GM21423 (cell line): ENCODE results near the gene DCAKD.
"Not testable (repeated sequence)": the region's sequence is repeated elsewhere in the genome, so short reads cannot be mapped to it uniquely, and the experiment has no call there.

Source experiments
- ATAC-seq: cut with Tn5 transposase; IDR thresholded peaks from one replicate; pipeline ENCODE4 v1.9.1; 2021; ENCODE audit warnings: mild to moderate bottlenecking, moderate library complexity; ENCODE audit not compliant: unreplicated experiment

Gene DCAKD

DNA sequence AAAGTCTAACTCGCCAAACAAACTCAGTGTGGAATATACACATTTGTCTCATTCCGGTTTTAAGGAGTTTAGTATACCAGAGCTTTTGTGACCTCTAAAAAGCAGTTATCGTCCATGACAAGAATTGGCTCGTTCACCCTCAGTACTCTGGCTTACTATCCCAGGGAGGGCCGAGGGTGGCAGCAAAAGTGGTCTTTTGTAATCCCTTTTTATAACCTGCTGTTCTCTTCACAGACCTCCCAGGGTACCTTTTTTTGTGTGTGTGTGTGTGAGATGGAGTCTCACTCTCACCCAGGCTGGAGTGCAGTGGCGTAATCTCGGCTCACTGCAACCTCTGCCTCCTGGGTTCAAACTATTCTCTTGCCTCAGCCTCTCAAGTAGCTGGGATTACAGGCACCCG is 18.6 kb upstream of the DCAKD start:
- no peak for ATAC-seq

DNA sequence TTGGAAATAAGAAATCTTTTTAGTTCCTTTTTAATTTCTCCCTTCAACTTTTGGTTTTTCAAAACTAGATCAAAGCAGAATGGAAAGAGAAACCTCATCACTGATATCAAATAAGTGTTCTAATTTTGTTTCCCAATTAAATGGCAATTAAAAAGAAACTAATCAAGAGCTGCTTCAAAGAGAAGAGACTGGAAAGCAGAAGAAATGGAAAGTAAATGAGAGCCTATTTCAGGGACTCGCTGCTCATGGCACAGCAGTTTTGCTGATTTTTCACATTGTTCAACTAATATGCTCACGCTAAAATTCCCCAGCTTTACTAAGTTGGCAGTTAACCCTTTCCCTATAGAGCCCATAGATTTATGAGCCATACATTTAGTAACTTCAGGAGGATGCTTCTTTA is 16.2 kb upstream of the DCAKD start:
- ATAC-seq: no peak

DNA sequence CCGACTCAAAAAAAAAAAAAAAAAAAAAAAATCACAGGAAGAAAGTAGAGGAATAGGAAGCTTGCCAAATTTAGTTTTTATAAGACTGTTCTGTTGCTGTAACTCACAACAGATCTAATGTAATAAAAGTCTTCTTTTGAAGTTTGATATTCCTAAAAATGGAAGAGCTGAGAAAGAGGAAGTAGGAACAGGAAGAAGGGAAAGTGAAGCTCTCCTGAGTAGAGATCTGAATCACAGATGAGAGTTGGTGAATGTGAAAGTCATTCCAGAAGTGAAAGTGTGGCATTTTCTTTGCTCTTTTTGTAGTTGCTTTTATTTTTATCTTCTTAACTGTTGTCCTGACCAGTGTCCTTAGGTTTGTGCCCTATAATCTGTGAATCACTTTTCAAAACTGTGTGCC is 11.8 kb upstream of the DCAKD start:
- ATAC-seq: no peak

DNA sequence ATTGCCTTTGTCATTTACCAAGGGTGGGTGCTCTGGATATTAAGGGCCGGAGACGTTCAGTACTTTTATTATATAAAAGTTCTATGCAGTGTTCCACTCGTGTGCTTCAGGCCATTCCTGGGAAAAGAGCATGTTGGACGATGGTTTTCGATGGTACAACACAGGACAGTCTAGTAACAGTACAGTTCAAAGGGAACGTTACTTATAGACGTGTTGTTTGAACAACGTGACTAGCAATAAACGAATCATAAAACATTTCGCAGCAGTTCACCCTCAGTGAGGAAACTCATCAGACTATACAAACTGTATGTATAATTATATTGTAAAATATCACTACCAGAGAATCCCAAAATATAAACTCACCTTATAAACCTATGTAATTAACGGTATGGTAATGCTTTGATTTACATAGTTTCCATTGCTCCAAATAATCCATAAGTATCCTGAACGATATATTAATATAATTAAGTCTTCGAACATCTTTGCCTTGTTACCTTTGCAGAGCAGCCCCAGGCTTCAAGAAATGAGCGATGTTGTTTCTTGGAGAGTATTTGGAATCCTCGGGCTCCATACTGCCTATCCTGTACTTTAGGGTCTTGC is 10.3 kb upstream of the DCAKD start:
- ATAC-seq: no peak

DNA sequence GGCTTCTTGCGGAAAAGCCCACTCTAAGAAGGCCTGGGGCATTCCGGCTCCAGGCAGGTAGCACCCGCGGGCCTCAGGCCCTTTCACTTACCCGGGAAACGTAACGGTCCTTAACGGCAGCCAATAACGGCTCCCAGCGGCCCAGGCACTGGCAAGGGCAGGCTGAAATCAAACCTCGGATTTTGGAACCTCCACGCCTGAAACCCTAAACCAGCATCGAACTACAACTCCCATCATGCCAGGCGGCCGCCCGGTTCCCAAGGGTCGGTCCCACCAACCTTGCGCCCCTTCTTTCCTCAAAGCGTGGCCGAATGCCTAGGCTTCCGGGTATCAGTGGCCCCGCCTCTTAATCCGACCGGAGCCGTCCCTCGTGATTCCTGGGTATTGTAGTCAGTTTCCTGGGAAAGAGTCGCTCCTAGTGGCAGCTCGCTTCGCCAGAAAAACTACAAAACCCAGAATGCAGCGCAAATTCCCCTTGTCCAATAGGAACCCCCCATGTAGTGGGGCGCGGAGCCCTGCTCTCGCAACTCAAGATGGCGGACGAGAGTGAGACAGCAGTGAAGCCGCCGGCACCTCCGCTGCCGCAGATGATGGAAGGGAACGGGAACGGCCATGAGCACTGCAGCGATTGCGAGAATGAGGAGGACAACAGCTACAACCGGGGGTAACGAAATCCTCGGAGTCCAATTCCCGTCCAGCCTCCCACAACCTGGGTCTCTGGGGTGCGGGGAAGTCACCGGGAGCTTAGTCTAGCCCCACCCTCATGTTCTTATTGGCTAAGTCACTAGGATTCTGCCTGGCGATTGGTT is 9.6 kb upstream of the DCAKD start, which contains the start of gene NMT1:
TSS of gene NMT1 (plus strand) at position 521 of the 809 bp plus-strand sequence. CDS start at position 534, 13 bp downstream.
- peak; percentile 85 for ATAC-seq

DNA sequence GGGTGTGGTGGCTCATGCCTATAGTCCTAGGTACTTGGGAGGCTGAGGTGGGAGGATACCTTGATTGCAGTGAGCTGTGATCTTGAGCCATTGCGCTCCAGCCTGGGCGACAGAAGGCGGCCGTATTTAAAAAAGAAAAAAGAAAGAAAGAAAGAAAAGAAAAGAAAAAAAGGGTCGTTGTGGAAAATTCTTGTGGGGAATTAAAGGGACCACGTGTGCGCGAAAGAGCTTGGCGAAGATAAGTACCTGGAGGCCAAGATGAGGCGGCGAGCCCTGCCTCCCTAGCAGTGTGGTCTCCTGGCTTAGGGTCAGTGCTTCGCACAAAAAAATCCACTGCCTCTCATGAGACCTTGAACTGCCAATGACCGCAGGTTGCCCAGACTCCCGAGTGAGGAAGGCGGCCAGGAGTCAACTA is 9.0 kb upstream of the DCAKD start:
- ATAC-seq: peak; percentile 5

- ATAC-seq: no peak
Measured at GRCh38 chr17:45052052-45052772, 780 bp upstream of the DCAKD start.

- not testable (repeated sequence) for ATAC-seq
Measured at GRCh38 chr17:45051720-45052051, 254 bp upstream of the DCAKD start.

DNA sequence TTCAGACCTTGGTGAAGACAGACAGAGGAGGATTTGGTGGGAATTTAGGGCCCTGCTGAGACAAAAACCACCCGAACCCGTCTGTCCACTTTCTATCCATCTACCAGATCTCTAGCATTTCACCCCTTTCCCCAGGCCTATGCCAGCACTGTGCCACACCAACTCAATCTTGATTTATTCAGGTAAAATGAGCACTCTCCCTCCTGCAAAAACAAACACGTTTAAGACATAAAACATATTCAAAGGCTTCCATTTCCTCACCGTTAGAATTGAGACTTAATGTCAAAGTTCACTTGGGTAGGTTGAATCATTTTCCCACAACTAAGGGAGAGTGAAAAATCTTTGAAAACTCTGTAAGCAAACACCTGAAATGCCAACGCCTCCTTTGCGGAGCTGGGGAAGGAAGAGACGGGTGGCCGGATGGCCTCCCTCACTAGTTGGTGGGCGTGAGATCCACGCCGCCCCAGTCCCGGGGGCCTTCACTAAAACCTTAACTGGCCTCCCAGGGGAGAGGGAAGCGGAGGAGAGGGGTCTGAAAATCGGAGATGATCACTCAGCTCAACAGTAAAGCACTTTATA is 862 bp downstream of the DCAKD start:
- ATAC-seq: no peak

DNA sequence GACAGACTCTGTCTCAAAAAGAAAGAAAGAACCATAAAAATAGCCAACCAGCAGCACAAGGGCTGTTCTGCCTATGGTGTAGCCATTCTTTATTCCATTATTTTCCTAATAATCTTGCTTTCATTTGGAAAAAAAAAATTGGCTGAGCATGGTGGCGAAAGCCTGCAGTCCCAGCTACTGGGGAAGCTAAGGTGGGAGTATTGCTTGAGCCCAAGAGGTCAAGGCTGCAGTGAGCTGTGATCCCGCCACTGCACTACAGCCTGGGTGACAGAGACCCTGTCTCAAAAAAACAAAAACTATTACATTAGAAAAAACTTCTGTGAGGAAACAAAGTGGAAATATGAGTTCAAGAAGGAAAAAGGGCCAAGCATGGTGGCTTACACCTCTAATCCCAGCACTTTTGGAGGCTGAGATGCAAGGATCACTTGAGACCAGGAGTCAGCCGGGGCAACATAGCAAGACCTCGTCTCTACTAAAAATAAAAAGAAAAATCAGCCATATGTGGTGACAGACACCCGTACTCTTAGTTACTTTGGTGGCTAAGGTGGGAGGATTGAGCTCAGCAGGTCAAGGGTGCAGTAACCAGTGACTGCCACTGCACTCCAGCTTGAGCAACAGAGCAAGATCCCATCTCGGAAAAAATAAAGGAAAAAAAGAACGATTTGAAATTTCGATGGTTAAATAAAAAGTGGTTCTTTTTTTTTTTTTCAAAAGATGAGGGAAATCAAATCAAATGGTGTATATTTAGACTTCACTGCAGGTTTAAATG is 2.5 kb downstream of the DCAKD start:
- ATAC-seq: no peak

DNA sequence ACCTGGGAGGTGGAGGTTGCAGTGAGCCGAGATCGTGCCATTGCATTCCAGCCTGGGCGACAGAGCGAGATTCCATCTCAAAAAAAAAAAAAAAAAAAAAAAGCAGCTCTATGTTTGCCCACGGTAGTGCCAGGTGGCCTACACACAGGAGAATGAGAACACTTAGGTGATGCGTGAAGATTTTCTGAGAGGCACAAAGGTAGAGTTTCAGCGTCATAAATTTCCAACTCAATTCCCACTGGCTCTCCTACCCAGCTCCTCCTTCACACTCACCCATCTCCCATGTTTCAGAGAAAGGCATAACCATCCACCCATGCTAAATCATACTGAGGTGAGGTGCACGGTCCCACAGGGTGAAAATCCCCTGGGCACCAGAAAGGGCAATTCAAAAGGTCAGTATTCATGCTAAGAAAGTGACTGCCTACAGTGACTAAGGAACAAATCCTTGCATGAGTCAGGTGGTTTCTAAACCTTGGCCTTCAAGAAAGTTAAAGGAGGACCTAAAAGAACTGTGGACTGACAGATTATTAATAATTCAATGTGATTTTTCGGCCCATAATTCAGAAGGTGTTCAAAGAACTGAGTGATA is 4.8 kb downstream of the DCAKD start:
- ATAC-seq: no peak

DNA sequence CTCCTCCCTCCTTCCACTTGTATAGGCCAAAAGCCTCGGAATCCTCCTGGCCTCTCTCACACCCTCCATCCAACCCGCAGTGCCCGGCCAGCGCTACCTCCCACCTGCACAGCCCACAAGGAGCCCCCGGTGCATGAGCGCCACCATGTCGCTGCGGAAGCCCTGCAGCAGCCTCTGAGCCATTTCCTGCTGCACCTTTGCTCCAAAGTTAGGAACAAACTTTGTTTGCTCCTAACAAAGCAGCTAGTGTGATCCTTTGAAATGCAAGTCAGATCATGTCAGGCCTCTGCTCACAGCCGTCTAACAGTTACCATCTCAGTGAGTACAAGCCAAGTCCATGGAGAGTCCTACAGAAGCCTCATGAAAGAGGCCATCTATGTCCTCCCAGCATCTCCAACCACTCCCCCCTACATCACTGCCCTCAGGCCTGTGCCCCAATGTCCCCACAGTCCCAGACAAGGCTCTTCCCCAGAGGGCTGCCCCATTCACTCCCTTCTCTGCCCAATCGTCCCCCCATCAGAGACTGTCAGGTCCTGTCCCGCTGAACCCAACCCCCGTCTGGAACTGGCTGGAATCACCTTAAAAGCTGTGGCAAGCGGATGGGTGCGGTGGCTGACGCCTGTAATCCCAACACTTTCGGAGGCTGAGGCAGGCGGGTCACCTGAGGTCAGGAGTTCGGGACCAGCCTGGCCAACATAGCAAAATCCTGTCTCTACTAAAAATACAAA is 7.5 kb downstream of the DCAKD start:
- no peak for ATAC-seq

DNA sequence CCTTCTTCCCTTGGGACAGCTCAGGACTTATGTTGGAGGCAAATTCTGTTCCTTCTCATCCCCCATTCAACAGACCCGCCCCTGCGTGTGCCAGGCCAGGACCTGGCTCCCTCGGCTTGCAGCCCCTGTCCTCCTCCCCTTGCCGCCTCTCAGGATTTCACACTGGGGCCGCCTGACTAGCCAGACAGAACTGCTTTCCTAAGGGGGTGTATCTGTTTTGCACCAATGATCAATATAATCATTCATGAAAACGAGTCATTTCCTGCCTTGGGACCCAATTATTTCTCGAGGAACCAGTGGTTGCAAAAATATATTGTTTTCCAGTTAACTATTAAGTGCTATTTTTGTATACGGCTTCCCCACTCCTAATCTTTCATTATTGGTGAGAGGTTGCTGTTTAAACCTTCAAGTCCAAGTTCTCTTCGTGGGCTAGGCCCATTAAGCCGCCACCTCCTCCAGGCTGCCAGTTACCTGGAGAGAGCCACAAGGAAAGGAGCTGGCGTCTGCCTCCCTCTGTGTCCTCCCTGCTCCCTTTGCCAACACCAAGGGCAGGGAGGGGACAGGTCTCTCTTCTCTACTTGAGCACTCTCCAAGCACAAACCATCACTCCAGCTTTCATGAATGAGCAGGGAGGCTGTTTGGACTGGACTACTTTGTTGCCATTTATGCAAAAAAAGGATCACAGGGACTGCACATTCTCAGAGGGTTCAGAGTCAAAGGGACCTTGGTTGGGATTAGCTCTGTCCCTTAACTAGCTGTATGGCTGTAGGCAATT is 8.9 kb downstream of the DCAKD start:
- no peak for ATAC-seq

DNA sequence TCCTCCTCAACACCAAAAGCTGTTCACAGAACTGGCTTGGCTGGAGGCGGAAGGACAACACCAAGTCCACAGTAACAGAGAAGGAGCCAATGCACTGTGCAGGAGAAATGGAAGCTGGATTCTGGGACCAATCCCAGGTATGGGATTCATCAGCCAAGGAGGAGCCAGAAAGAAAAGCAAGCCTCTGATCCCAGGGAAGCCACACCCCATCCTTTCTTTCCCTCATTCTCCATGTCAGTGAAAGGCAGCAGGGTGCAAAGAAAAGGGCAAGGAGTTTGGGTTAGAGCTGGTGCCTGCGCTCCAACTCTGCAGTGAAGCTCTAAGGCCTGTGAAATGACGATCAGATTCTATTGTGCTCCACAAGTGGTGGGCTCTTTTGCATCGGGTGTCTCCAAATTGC is 11.0 kb downstream of the DCAKD start:
- no peak for ATAC-seq

DNA sequence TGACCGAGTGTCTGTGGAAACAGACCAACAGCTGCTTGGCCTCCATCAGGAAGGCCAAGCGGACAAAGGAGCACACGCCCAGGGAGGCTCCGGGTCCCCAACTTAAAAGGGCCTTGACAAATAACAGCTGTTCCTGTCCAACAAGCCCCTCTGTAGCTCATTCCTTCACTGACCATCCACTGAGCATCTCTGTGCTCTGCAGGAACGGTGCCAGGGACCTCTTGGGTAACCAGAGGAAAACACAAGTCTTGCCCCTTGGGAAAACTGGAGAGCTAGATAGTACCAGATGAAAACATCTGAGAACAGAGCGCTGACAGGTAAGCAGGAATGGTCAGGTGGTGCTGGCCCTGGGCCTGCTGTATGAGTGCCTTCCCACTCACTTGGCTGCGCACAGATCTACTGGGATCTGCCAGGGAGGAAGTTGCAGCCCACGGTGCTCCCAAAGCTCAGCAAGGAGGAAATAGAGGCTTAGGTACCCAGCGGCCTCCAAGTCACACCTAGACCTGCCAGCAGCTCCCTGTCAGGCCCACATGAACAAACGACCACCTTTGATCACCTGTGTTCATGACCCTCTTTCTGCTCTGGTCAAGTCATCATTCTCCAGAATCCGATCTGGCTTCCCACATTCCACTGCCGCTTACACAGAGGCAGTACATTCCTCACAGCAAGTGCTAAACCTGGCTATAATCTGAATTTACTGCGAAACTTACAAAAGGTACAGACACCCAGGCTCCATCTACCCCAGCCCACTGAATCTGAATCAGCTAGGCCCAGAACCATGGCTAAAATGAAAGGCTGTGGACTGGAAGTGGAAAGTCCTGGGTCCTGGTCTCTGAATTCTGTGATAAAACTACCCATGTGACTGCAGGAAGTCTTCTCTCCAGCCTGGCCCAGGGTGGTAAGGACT is 12.5 kb downstream of the DCAKD start:
- no peak for ATAC-seq

DNA sequence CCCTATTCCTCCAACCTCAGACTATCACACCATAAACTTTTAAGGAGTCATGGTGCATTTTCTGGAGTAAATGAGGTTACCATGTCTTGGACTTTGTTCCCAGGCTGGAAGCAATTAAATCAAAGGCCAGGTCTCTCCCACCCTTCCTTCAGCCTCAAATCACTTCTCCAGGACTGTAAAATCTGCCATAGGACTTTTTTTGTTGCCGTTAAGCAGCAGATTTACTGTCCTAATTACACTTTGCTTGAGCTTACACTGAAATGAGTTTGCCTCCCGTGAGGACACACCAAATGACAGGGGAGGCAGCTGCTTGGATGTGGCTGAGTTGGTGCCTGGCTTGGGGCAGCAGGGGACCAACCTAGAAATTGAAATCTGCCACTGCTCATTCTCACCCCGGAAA is 14.7 kb downstream of the DCAKD start:
- no peak for ATAC-seq

DNA sequence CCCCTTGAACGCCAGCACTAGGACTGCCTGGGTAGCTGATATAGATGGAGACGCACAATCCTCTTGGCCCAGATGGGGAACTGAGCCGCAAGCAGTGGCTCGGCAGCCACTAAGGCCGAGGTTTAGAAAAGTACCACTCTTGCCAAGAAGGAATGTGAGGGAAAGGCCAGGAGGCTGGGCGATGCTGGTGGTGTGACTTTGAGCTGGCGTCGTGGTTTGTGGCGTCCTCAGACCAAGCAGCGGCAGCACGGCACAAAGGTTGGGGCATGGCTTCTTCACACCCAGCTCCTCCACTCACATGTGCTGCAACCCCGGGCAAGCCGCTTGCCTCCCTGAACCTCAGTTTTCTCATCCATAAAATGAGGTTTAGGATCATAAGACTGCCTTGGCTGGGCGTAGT is 15.6 kb downstream of the DCAKD start:
- ATAC-seq: no peak

DNA sequence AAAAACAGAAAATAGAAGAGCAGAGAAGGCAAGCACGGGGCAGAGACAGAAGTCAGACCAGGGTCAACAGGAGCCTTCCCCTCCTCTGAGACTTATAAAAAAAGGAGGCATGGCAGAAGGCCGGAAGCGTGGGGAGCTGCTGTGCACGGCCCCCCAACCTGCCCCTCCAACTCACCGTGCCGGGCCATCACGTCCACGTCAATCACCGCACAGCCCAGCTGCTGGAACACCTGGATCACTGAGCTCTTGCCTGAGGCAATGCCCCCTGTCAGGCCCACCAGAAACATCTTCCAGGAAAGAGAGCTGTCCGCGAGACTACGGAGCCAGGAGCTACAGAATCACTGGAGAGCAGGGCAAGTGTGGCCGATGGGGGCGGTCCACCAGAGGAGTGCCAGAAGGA is 16.8 kb downstream of the DCAKD start:
- ATAC-seq: no peak
